Head of caudate nucleus (tissue), 42 donors: Measurements from ENCODE around the gene PREPL.
"Not testable (repeated sequence)": the region's sequence is repeated elsewhere in the genome, so short reads cannot be mapped to it uniquely, and the experiment has no call there.

Experiments
- DNase-seq, 42 donors: peaks; one replicate each; pipeline versions ENCODE4 v3.0.0 to v3.0.0-alpha.2; 2020 to 2021; ENCODE audit warnings: mixed read lengths in 7 of 42
- intact Hi-C: fragments of 100-400 bp; cut with DNase I; formaldehyde crosslinking; loops from one replicate; pipeline ENCODE4 v1.15.0; 2022

PREPL gene

DNA sequence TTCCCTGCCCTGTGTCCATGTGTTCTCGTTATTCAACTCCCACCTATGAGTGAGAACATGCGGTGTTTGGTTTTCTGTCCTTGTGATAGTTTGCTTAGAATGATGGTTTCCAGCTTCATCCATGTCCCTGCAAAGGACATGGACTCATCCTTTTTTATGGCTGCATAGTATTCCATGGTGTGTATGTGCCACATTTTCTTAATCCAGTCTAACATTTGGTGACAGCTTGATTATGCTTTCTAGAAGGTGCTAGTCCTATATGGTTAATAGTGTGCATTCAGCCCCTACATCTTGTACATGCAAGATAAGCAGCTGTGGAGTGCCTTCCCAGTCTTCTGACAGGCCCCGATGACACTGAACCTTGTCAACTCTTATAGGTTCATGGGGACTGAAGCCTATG lies 57.5 kb downstream of the PREPL start:
- DNase-seq, intact Hi-C loops: not testable (repeated sequence)

GRCh38 chr2:44301111-44301510 lies 60.2 kb downstream of the PREPL start:
- no peak for DNase-seq
- intact Hi-C loops = no loop called here

DNA sequence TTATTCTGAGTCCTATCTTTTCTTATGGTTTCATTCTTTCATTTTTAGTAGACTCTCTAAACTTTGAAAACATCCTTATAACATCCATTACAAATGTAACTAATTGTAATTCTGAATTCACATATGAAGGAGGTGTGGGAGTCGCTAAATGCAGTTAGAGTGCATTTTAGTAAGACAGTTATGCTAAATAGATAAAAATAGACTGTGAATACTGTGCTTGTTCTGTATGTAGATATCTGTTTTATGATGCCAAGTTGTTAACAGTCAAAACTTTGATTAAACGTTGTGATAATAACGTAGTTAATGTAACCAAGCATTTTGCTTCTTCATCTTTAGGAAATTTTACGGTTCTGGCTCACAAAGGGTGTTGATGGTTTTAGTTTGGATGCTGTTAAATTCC lies 61.7 kb downstream of the PREPL start:
- intact Hi-C loops = no loop called here
- no peak for DNase-seq

- intact Hi-C loops = no loop called here
- DNase-seq = no peak
These were observed 63.9 kb downstream of the PREPL start for GRCh38 chr2:44297431-44297830.

DNA sequence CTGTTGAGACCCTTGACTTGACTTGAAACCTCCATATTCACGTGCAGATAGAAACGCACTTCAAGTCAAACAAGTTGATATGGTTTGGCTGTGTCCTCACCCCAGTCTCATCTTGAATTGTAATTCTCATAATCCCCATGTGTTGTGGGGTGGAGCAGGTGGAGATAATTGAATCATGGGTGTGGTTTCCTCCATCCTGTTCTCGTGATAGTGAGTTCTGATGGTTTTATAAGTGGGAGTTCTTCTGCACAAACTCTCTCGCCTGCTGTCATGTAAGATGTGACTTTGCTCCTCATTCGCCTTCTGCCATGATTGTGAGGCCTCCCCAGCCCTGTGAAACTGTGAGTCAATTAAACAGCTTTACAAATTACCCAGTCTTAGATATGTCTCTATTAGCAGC lies 64.6 kb downstream of the PREPL start:
- intact Hi-C loops = no loop called here
- no peak for DNase-seq

GRCh38 chr2:44295633-44296359 lies 65.5 kb downstream of the PREPL start:
- intact Hi-C loops = no loop called here

GRCh38 chr2:44295113-44295512 lies 66.2 kb downstream of the PREPL start:
- no peak for DNase-seq
- intact Hi-C loops = no loop called here

More at GRCh38 chr2:44295633-44296359, 65.5 kb downstream of the PREPL start:
- DNase-seq = no peak

GRCh38 chr2:44291281-44292248 lies 69.7 kb downstream of the PREPL start:
- DNase-seq = peak; percentile 56 to 92 (median 80)
- intact Hi-C loops = loop anchor here (2.0 to 5.0 kb wide), 2 partner anchors 49 to 205 kb away; no protein-coding TSS in a partner anchor

- no peak for DNase-seq
- intact Hi-C loops = loop anchor here (2.0 to 5.0 kb wide), 2 partner anchors 48 to 203 kb away; no protein-coding TSS in a partner anchor
These were observed 71.0 kb downstream of the PREPL start for GRCh38 chr2:44290261-44290660.

DNA sequence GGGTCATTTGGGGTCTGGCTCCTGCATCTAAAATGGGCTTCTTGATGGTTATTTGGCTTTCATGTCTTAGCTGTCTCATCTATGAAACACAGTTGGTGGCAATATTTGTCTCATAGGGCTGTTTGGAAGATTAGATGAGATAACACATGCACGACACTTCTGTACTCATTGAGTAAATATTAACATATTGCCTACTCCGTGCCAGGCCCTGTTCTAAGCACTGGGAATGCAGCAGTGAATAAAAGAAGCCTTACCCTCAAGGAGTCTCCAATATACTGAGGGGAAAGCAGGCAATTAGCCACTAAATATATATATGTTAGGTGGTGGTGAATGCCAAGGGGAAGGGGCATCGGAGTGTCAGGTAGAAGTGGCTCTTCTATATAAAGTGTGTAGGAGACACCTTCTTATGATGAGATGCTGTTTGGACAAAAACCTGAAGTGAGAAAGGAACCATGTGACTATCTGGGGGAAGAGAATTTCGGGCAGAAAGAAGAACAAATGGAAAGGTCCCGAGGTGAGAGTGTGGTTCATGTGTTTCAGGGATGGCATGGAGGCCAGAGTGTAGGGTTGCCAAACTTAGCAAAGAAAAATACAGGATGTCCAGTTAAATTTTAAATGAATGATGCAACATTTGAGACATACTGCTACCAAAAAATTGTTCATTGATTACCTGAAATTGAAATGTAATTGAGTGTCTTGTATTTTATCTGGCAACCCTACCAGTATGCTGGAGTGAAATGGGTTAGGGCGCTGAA lies 74.2 kb downstream of the PREPL start:
- intact Hi-C loops = no loop called here

DNA sequence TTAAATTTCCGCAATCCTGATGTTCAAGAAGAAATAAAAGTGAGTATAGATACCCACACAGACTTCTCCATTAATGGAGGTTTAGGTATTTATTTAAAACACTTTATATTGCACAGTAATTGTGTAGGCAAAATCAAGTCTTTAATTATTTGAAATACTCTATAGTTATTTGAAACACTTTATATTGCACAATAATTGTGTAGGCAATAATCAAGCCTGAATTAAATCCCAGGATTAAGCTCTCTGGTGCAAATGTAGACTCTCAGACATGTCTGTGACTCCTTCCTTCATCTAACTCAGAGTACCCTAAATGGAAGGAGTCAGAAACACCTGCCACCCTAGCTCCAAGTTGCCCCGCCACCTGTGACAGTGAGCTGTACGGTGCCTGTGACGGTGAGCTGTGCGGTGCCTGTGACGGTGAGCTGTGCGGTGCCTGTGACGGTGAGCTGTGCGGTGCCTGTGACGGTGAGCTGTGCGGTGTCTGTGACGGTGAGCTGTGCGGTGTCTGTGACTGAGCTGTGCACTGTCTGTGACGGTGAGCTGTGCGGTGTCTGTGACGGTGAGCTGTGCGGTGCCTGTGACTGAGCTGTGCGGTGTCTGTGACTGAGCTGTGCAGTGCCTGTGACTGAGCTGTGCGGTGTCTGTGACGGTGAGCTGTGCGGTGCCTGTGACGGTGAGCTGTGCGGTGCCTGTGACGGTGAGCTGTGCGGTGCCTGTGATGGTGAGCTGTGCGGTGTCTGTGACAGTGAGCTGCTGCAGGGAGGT lies 75.0 kb downstream of the PREPL start:
- intact Hi-C loops = no loop called here
- no peak for DNase-seq

More for the DNA sequence above, 74.2 kb downstream of the PREPL start:
- DNase-seq = peak in 1 of 42 donors; percentile 12

- no peak for DNase-seq
- intact Hi-C loops = no loop called here
These were observed 76.1 kb downstream of the PREPL start for GRCh38 chr2:44285174-44285573.

- intact Hi-C loops = no loop called here
- DNase-seq = no peak
These were observed 78.1 kb downstream of the PREPL start for GRCh38 chr2:44283116-44283666.

DNA sequence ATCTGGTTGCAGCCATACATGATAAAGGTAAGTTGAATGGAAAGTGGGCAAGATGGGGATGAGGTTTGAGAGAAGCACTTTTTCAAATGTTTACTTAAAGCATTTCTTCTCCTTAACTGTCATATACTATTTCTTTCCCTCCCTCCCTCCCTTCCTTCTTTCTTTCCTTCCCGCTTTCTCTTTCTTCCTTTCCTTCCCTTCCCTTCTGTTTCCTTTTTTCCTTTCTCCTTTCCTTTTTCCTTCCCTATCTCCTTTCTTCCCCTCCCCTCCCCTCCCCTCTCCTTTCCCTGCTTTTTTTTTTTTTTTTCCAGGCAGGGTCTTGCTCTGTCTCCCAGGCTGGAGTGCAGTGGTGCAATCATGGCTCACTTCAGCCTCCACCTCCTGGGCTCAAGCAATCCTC lies 80.4 kb downstream of the PREPL start:
- DNase-seq = no peak
- intact Hi-C loops = no loop called here

- DNase-seq = no peak
- intact Hi-C loops = no loop called here
These were observed 83.8 kb downstream of the PREPL start for GRCh38 chr2:44277541-44277940.

DNA sequence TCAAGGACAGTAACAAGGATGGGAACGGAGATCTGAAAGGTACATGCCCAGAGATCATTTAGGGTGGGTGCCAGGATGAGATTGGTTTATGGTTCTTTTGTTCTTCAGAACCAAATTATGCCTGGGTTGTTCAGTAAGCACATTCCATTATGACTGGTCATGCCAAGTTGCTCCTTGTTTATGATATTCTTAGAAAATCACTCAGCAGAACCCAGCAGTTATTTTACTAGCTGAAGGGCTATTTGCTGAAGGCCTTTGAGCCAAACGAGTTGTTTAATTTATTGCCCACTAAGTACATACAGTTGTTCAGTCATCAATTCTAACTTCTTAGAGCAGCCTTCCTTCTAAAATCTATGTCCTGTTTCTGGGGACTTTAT lies 85.4 kb downstream of the PREPL start:
- intact Hi-C loops = no loop called here
- DNase-seq = no peak

DNA sequence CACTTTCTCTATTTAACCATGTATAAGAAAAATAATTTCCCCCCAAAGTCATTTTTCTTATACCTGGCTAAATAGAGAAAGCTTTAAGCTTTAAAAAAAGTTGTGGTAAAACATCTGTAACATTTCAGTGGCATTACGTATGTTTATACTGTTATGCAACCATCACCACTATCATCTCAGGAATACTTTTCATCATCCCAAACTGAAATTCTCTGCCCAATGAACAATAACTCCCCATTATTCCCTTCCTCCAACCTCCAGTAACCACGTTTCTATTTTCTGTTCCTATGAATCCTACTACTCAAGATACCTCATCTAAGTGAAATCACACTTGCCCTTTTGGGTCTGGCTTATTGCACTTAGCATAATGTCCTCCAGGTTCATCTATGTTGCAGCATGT lies 87.7 kb downstream of the PREPL start:
- DNase-seq = no peak
- intact Hi-C loops = no loop called here

DNA sequence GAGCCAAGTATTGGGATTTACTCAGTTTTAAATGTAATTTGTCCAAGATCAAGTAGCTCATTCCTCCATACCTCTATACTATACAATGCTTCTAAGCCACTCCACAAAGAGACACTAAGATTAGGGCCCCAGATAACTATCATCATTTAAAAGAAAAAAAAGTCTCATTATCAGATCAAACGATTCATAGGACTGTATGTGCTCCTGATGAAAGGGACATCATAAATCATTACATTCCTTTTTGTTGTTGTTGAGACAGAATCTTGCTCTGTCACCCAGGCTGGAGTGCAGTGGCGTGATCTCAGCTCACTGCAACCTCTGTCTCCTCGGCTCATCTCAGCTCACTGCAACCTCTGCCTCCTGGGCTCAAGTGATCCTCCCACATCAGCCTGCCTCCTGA lies 88.2 kb downstream of the PREPL start:
- intact Hi-C loops = no loop called here
- DNase-seq = no peak
